KMS-11 (cell line): Measurements from ENCODE around the gene VAT1L.

Source experiments
- H2AFZ ChIP-seq: fragments of 200-600 bp; sonication (generic); 2 replicates; pipeline ENCODE4 v1.6.1; 2016; ENCODE audit warnings: antibody characterized with exemption, mixed run types, low read depth
- H3K27ac ChIP-seq: fragments of 200-600 bp; sonication (generic); 2 replicates; pipeline ENCODE4 v1.6.1; 2016; ENCODE audit warnings: mild to moderate bottlenecking, mixed run types
- H3K27me3 ChIP-seq: fragments of 200-600 bp; sonication (generic); 2 replicates; pipeline ENCODE4 v1.6.1; 2017; ENCODE audit warnings: mild to moderate bottlenecking, low read depth, mixed run types, moderate library complexity; ENCODE audit not compliant: insufficient read depth
- H3K36me3 ChIP-seq: fragments of 200-600 bp; sonication (generic); 2 replicates; pipeline ENCODE4 v1.6.1; 2017; ENCODE audit warnings: mild to moderate bottlenecking, mixed run types; ENCODE audit not compliant: insufficient read depth
- H3K4me1 ChIP-seq: fragments of 200-600 bp; sonication (generic); 2 replicates; pipeline ENCODE4 v1.6.1; 2016; ENCODE audit warnings: mild to moderate bottlenecking, low read depth, mixed run types; ENCODE audit not compliant: poor library complexity, severe bottlenecking
- H3K4me2 ChIP-seq: fragments of 200-600 bp; sonication (generic); 2 replicates; pipeline ENCODE4 v1.7.0; 2016; ENCODE audit warnings: mild to moderate bottlenecking, mixed run types
- H3K4me3 ChIP-seq: fragments of 200-600 bp; sonication (generic); IDR thresholded peaks from 2 replicates; pipeline ENCODE4 v1.6.1; 2017; ENCODE audit warnings: low read depth, low read length, mixed read lengths; ENCODE audit not compliant: insufficient read depth
- H3K79me2 ChIP-seq: fragments of 200-600 bp; sonication (generic); 2 replicates; pipeline ENCODE4 v1.6.1; 2016; ENCODE audit warnings: low read depth, mixed run types; ENCODE audit not compliant: insufficient read depth
- H3K9ac ChIP-seq: fragments of 200-600 bp; sonication (generic); 2 replicates; pipeline ENCODE4 v1.6.1; 2016; ENCODE audit warnings: mild to moderate bottlenecking, mixed run types
- H4K20me1 ChIP-seq: fragments of 200-600 bp; sonication (generic); 2 replicates; pipeline ENCODE4 v1.6.1; 2016; ENCODE audit warnings: mild to moderate bottlenecking, mixed run types; ENCODE audit not compliant: insufficient read depth
- TF ChIP-seq, protein P1 (sequence below): fragments of 200-600 bp; sonication (generic); conservative IDR thresholded peaks from 2 replicates; pipeline ENCODE4 v1.6.1; 2017; ENCODE audit warnings: low read depth, mild to moderate bottlenecking, antibody characterized with exemption, low read length, moderate library complexity, mixed read lengths

The VAT1L gene

GRCh38 chr16:77789085-77790008 is 983 bp downstream of the VAT1L start:
- Histone ChIP-seq H2AFZ (peak overlapping the region; percentile 88), H3K4me3 (no peak overlapping the region), H3K4me2 (peak overlapping the region; percentile 78), H3K27ac (no peak overlapping the region), H3K9ac (no peak overlapping the region), H4K20me1 (no peaks in the 10 kb centered on the region), H3K4me1 (no peaks in the 10 kb centered on the region), H3K36me3 (no peaks in the 10 kb centered on the region), H3K27me3 (no peaks in the 10 kb centered on the region), H3K79me2 (no peaks in the 10 kb centered on the region)
- TF ChIP-seq, protein P1, sequence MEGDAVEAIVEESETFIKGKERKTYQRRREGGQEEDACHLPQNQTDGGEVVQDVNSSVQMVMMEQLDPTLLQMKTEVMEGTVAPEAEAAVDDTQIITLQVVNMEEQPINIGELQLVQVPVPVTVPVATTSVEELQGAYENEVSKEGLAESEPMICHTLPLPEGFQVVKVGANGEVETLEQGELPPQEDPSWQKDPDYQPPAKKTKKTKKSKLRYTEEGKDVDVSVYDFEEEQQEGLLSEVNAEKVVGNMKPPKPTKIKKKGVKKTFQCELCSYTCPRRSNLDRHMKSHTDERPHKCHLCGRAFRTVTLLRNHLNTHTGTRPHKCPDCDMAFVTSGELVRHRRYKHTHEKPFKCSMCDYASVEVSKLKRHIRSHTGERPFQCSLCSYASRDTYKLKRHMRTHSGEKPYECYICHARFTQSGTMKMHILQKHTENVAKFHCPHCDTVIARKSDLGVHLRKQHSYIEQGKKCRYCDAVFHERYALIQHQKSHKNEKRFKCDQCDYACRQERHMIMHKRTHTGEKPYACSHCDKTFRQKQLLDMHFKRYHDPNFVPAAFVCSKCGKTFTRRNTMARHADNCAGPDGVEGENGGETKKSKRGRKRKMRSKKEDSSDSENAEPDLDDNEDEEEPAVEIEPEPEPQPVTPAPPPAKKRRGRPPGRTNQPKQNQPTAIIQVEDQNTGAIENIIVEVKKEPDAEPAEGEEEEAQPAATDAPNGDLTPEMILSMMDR = no peak

- H3K27ac ChIP-seq = no peak overlapping the region
- H4K20me1 ChIP-seq = no peaks in the 10 kb centered on the region
- H3K4me1 ChIP-seq = no peaks in the 10 kb centered on the region
- H3K4me3 ChIP-seq = no peak overlapping the region
- H3K27me3 ChIP-seq = no peaks in the 10 kb centered on the region
- TF ChIP-seq, protein P1 = no peak
- no peaks in the 10 kb centered on the region for H3K36me3 ChIP-seq
- H3K4me2 ChIP-seq = no peak overlapping the region
- H3K9ac ChIP-seq = no peak overlapping the region
- no peaks in the 10 kb centered on the region for H3K79me2 ChIP-seq
- no peak overlapping the region for H2AFZ ChIP-seq
These were observed 1.6 kb downstream of the VAT1L start for GRCh38 chr16:77790009-77790372.

- no peak overlapping the region for H2AFZ ChIP-seq
- H3K27me3 ChIP-seq = no peaks in the 10 kb centered on the region
- H4K20me1 ChIP-seq = no peaks in the 10 kb centered on the region
- no peak overlapping the region for H3K4me3 ChIP-seq
- H3K36me3 ChIP-seq = no peaks in the 10 kb centered on the region
- TF ChIP-seq, protein P1 = no peak
- H3K27ac ChIP-seq = no peak overlapping the region
- no peaks in the 10 kb centered on the region for H3K79me2 ChIP-seq
- H3K4me1 ChIP-seq = no peaks in the 10 kb centered on the region
- H3K4me2 ChIP-seq = no peak overlapping the region
- no peak overlapping the region for H3K9ac ChIP-seq
These were observed 2.5 kb downstream of the VAT1L start for GRCh38 chr16:77790912-77791311.

- Histone ChIP-seq H3K4me3 (no peak overlapping the region), H3K27ac (no peak overlapping the region), H2AFZ (no peak overlapping the region), H3K36me3 (no peaks in the 10 kb centered on the region), H3K79me2 (no peaks in the 10 kb centered on the region), H3K4me2 (no peak overlapping the region), H3K9ac (no peak overlapping the region), H3K4me1 (no peaks in the 10 kb centered on the region), H3K27me3 (no peaks in the 10 kb centered on the region), H4K20me1 (no peaks in the 10 kb centered on the region)
- TF ChIP-seq, protein P1 = no peak
These were observed 5.1 kb downstream of the VAT1L start for GRCh38 chr16:77793417-77793816.
